ENCODE data around the gene CRACR2A. TPM values are rescaled to one million over a fixed set of nuclear protein-coding genes. Genes with fewer than 3 reads are reported as not detected.

CRACR2A gene
- total RNA-seq, 1 donor: 16.3 TPM

DNA sequence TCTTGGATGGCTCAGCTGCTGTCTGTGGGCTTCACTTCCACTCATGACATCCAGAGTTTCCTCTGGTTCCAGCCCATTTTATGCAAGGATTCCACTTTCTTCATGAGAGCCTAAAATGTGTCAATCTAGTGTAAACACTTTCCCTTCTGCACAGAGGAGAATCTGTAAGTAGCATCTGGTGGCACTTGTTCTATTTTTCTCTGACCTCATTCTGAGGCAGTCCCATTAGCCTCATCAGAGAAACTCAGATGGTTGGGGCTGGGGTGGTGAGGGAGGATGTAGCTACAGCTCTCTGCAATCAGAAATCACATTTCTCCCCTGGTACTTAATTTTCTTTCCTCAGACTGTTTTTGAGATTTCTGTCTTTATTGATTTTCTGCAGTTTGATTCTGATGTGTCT, 180.3 kb downstream of the CRACR2A start:
- H3K4me2 ChIP-seq (ENCODE audit: insufficient read depth, low read length): no peak overlapping the region
- DNase-seq (ENCODE audit: insufficient read length, low spot score, missing footprints): no peak
- TF ChIP-seq, protein P1, sequence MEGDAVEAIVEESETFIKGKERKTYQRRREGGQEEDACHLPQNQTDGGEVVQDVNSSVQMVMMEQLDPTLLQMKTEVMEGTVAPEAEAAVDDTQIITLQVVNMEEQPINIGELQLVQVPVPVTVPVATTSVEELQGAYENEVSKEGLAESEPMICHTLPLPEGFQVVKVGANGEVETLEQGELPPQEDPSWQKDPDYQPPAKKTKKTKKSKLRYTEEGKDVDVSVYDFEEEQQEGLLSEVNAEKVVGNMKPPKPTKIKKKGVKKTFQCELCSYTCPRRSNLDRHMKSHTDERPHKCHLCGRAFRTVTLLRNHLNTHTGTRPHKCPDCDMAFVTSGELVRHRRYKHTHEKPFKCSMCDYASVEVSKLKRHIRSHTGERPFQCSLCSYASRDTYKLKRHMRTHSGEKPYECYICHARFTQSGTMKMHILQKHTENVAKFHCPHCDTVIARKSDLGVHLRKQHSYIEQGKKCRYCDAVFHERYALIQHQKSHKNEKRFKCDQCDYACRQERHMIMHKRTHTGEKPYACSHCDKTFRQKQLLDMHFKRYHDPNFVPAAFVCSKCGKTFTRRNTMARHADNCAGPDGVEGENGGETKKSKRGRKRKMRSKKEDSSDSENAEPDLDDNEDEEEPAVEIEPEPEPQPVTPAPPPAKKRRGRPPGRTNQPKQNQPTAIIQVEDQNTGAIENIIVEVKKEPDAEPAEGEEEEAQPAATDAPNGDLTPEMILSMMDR (IDR thresholded peaks at IDR 0.05; ENCODE audit: extremely low read depth, low read depth, low read length): no peak
- H3K9me3 ChIP-seq (ENCODE audit: low read depth, low read length): no peaks in the 10 kb centered on the region
- H2AFZ ChIP-seq (ENCODE audit: low read length): no peak overlapping the region
- no peaks in the 10 kb centered on the region for H3K79me2 ChIP-seq (ENCODE audit: insufficient read depth, low read length)
- H4K20me1 ChIP-seq (ENCODE audit: insufficient read depth, low read length): no peaks in the 10 kb centered on the region
- H3K4me1 ChIP-seq (ENCODE audit: insufficient read depth, low read length): no peaks in the 10 kb centered on the region
- no peak overlapping the region for H3K27ac ChIP-seq (ENCODE audit: low read depth, low read length)
- no peaks in the 10 kb centered on the region for H3K36me3 ChIP-seq (ENCODE audit: insufficient read depth, low read length)
- peaks cover 15% of the 10 kb centered on the region for H3K27me3 ChIP-seq (ENCODE audit: insufficient read depth, low read length)
- no peak overlapping the region for H3K4me3 ChIP-seq (ENCODE audit: insufficient read depth, low read length)

DNA sequence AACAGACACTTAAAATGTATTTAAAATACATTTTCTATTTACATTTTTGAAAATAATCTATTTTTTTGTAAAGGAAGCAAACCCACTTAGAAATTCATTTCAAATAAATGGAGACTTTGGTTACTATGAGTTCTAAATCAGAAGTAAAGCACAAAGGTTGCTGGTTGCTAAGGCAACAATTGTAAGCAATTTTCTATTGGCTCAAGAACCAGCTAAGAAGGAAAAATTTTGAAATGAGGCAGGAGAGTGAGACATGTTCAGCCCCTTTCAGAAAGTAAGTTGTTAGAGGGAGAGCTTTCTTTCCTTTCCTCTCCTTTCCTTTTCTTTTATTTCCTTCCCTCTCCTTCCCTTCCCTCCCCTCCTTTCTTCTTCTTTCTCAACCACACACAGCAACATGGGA, 181.2 kb downstream of the CRACR2A start:
- Histone ChIP-seq H2AFZ (ENCODE audit: low read length) (no peak overlapping the region), H3K27ac (ENCODE audit: low read depth, low read length) (no peak overlapping the region), H3K4me3 (ENCODE audit: insufficient read depth, low read length) (no peak overlapping the region), H4K20me1 (ENCODE audit: insufficient read depth, low read length) (no peaks in the 10 kb centered on the region), H3K4me1 (ENCODE audit: insufficient read depth, low read length) (no peaks in the 10 kb centered on the region), H3K36me3 (ENCODE audit: insufficient read depth, low read length) (no peaks in the 10 kb centered on the region), H3K79me2 (ENCODE audit: insufficient read depth, low read length) (no peaks in the 10 kb centered on the region), H3K9me3 (ENCODE audit: low read depth, low read length) (no peaks in the 10 kb centered on the region), H3K4me2 (ENCODE audit: insufficient read depth, low read length) (no peak overlapping the region), H3K27me3 (ENCODE audit: insufficient read depth, low read length) (peaks cover 15% of the 10 kb centered on the region)
- TF ChIP-seq, protein P1 (IDR thresholded peaks at IDR 0.05; ENCODE audit: extremely low read depth, low read depth, low read length): no peak
- DNase-seq (ENCODE audit: insufficient read length, low spot score, missing footprints): no peak

DNA sequence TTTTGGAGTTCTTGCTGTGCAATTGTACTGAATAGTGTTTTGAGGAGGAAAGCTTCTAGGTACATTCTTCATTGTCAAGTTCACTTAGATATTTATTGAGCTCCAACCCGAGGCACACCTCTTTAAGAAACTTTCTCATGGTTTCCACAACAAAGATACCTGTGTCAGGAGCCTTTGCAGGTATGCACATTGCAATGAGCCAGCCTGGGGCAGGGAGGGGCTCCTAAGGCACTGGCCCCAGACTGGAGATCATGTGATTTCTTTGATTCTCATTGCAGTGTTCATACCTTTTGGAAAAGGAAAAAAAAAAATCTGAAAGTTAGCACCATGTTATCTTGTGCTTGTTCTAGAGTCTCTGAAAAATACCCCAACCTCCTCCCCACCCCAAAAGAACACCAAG, 181.6 kb downstream of the CRACR2A start:
- TF ChIP-seq, protein P1 (IDR thresholded peaks at IDR 0.05; ENCODE audit: extremely low read depth, low read depth, low read length): no peak
- Histone ChIP-seq H3K4me2 (ENCODE audit: insufficient read depth, low read length) (no peak overlapping the region), H4K20me1 (ENCODE audit: insufficient read depth, low read length) (no peaks in the 10 kb centered on the region), H3K9me3 (ENCODE audit: low read depth, low read length) (no peaks in the 10 kb centered on the region), H3K4me3 (ENCODE audit: insufficient read depth, low read length) (no peak overlapping the region), H2AFZ (ENCODE audit: low read length) (no peak overlapping the region), H3K27me3 (ENCODE audit: insufficient read depth, low read length) (peaks cover 15% of the 10 kb centered on the region), H3K79me2 (ENCODE audit: insufficient read depth, low read length) (no peaks in the 10 kb centered on the region), H3K27ac (ENCODE audit: low read depth, low read length) (no peak overlapping the region), H3K36me3 (ENCODE audit: insufficient read depth, low read length) (no peaks in the 10 kb centered on the region), H3K4me1 (ENCODE audit: insufficient read depth, low read length) (no peaks in the 10 kb centered on the region)
- no peak for DNase-seq (ENCODE audit: insufficient read length, low spot score, missing footprints)

DNA sequence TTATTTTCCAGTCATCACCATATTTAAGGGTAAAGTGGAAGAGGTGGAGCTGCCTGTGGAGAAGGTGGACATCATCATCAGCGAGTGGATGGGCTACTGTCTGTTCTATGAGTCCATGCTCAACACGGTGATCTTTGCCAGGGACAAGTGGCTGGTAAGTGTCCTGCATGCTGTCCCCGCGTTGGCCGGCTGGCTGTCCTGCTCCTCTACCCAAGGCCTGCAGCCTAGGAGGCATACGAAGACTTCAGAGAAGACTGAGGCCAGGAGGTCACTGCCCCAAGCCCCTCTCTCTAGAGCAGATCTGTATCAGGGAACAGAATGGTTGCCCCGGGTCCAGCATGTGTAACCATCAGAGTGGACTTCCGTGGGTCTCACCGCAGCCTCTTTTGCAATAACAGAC, 184.2 kb downstream of the CRACR2A start:
- no peak overlapping the region for H3K4me2 ChIP-seq (ENCODE audit: insufficient read depth, low read length)
- no peak overlapping the region for H3K27ac ChIP-seq (ENCODE audit: low read depth, low read length)
- no peaks in the 10 kb centered on the region for H3K36me3 ChIP-seq (ENCODE audit: insufficient read depth, low read length)
- H3K79me2 ChIP-seq (ENCODE audit: insufficient read depth, low read length): no peaks in the 10 kb centered on the region
- no peaks in the 10 kb centered on the region for H3K9me3 ChIP-seq (ENCODE audit: low read depth, low read length)
- no peak for DNase-seq (ENCODE audit: insufficient read length, low spot score, missing footprints)
- TF ChIP-seq, protein P1 (IDR thresholded peaks at IDR 0.05; ENCODE audit: extremely low read depth, low read depth, low read length): no peak
- peaks cover 6% of the 10 kb centered on the region for H3K27me3 ChIP-seq (ENCODE audit: insufficient read depth, low read length)
- no peak overlapping the region for H2AFZ ChIP-seq (ENCODE audit: low read length)
- no peak overlapping the region for H3K4me3 ChIP-seq (ENCODE audit: insufficient read depth, low read length)
- no peaks in the 10 kb centered on the region for H4K20me1 ChIP-seq (ENCODE audit: insufficient read depth, low read length)
- H3K4me1 ChIP-seq (ENCODE audit: insufficient read depth, low read length): no peaks in the 10 kb centered on the region
